Measurements from ENCODE around the gene ZNF213.
"Not testable (repeated sequence)": the region's sequence is repeated elsewhere in the genome, so short reads cannot be mapped to it uniquely, and the experiment has no call there.

ZNF213 gene

DNA sequence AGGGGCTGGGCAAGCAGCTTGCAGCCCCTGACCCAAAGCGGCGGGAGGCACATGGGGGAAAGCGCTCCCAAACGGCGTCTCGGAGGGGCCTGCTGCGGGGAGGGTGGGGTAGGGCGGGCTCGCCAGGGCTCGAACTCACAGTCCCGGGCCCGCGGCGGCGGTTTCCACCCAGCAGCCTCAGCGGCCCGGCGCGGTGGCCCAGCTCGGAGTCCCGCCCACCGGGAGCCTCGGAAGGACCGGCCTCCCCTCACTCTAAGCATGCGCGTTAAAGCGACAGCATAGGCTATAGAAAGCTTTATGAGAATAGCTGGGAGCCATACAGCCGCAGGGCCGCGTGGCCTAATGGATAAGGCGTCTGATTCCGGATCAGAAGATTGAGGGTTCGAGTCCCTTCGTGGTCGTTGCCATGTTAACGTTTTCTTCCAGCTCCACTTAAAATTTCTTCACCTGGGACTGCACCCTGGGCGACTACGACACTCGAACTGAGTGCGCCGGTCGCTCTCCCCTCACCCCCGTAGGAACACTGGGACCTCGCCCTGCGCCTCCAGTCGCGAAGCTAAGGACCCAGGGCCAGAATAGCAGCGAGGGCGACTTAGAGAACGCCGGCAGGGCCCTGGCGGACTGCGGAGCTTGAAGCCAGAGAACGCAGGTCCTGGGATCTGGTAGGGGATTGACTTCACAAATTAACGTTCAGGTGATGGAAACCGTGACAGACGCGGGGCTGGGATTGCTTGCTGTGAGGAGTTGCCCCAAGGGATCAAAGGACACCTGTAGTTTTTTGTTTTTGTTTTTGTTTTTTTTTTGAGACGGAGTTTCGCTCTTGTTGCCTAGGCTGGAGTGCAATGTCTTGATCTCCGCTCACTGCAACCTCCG, 15.8 kb downstream of the ZNF213 start:
- DNase-seq, result peak; percentile 98

DNA sequence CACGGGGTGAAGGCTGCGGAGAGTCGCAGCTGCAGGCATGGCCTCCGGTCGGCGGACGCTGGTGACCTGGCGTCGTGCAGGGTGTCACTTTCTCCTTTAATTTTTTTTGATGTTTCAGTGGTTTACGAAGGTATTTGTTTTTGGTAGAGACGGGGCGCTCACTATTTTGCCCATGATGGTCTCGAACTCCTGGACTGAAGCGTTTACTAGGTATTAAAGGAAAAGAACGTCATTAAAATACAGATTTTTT, 17.1 kb downstream of the ZNF213 start:
- no peak for DNase-seq

DNA sequence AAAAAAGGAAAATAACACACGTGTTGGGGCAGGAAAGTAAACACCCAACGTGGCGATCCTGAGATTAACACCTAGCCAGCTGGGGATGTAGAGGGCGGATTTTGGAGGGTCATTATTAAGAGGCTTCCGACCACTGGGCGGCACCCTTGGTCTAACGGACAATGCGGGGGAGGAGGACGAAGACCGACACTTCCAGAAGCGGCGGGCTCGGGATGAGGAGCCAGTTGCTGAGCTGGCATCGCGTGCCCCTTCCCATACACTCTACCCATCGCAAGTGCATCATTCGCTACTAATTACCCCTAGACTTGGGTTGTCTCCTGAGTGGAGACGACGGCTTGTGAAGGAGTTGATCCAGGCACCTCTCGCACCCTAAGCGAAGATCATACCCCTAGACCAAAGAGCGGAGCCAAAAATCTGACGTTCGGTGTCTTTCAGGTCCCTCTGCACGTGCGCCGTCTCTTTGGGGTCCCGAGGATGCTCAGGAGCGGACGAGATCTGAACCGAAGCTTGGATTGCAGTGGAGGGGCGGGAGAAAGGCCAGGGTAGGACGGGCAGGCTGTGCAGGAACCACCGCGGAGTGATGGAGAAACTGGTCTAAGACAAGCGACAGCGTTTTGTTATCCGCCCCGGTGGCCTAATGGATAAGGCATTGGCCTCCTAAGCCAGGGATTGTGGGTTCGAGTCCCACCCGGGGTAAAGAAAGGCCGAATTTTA, 17.6 kb downstream of the ZNF213 start:
- peak; percentile 96 for DNase-seq

DNA sequence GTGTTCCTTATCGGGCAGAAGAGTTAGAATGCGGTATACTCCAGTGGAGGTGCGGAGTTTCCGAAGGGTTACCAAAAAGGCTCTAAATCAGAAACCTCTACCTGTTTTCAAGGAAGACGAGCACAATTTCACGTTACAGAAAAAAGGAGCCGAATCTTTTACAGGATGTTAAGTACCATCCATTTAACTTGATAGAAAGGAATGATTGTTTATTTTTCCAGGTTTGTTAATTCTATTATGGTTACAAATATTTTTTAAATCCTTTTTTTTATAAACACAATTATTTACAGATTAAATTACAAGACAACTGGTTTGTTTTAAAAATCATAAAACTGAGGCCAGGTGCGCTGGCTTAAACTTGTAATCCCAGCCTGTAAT, 18.2 kb downstream of the ZNF213 start:
- no peak for DNase-seq

DNA sequence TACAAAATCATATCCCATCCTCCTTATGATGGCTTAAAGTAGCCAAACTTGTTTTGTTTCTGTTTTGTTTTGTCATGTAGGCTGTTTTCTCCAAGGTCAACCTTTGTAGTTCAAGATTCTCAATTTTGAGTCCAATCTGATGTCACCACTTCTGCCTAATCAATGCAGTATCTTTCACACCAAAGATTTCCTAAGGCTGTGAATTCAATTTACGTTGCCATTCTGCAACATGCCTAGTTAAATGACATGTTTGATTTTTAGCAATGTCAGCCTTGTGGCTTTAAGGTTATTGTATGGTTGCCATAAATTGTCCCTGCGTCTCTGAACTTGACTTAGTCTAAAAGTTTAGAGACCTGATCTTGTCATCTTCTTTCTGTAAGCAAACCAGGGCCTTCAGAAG, 20.4 kb downstream of the ZNF213 start:
- DNase-seq, result no peak

DNA sequence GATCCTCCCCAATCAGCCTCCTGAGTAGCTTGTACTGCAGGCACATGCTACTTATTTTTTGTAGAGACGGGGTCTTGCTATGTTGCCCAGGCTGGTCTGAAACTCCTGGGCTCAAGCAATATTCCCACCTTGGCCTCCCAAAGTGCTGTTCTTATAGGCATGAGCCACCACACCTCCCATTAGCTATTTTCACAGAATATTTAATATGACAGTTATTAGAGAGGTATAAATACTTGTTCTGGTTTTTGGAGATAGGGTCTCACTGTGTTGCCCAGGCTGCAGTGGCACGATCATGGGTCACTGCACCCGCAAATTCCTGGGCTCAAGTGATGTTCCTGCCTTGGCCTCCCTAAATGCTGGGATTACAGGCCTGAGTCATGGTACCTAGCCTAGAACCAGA, 21.1 kb downstream of the ZNF213 start:
- no peak for DNase-seq

DNA sequence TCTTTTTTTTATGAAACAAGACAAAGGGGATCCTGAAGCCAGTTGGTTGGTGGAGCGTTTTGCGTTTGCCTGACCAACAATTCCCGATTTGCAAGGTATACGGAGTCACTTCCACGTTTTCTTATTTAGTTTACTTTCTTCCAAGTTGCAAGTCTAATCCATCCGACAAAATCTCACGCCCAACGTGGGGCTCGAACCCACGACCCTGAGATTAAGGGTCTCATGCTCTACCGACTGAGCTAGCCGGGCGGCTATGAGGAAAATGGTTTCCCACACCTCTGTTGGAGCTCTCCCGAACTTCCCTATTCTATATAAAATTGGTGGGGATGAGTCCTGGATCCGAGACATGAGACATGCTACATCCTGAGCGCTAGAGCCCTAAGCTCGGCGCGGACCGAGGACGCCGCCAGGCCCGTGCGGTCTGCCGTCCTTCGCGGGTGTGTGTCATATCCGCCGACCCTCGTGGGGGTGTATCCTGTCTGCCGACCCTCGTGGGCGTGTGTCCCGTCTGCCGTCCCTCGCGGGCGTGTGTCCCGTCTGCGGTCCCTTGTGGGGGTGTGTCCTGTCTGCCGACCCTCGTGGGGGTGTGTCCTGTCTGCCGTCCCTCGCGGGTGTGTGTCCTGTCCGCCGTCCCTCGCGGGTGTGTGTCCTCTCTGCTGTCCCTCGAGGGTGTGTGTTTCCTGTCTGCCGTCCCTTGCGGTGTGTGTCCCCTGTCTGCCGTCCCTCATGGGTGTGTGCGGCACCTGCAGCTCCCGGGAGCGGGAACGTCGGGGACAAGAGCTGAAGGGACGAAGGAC, 22.6 kb downstream of the ZNF213 start:
- peak; percentile 90 for DNase-seq

DNA sequence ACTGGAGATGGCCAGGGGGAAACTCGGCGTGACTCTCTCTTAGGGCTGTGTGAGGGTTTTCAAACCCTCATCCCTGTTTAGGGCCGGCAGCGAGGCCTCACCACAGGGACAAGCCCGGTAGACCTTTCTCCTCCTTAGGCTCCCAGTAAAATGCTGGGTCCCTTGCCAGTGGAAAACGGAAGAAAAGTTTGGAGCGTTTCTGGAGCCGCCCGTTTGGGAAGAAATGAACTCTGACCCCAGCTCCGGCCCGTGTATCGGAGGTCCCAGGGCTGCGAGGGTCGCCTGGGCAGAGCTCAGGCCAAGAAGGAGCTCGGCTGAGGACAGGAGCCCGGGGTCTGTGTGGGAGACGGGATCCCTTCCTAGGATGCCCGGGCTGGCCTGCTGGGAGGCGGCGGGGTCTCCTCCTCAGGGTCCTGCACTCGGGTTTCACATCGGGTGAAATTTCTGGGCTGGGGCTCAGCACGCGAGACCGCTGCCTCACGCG, 23.2 kb downstream of the ZNF213 start:
- DNase-seq, result no peak

DNA sequence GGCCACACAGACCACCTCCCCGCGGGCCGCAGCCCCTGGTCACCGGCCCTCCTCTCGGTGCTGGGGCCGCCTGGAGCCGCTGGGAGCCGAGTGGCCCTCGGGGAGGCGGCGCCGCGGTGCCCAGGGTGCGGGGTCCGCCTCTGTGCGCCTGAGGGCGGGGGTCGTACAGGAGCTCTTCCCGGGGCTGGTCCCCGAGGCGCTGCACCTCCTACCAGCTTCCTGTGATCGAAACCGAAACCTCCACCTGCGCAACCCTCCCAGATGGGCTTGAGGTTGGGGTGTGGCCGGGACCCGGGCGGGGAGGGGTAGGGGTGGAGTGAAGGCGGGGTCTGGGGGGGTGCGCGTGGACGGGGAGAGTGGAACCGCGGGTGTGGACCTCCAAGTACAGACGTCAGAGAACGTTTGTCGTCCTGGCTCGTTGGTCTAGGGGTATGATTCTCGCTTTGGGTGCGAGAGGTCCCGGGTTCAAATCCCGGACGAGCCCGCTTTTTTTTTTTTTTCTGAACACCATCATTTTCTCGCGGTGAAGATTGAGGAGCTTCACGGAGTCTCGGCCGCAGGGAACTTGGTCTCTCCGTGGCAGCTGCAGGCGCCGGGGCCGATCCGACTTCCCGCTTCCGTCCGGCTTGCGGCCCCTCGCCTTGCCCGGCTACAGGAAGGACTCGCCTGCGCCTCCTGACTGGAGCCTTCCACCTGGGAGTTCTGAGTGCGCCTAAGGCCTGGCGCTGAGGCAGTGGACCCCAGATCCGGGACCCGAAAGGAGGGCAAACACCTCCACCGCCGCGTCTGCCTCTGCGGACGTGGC, 23.9 kb downstream of the ZNF213 start:
- peak; percentile 94 for DNase-seq

DNA sequence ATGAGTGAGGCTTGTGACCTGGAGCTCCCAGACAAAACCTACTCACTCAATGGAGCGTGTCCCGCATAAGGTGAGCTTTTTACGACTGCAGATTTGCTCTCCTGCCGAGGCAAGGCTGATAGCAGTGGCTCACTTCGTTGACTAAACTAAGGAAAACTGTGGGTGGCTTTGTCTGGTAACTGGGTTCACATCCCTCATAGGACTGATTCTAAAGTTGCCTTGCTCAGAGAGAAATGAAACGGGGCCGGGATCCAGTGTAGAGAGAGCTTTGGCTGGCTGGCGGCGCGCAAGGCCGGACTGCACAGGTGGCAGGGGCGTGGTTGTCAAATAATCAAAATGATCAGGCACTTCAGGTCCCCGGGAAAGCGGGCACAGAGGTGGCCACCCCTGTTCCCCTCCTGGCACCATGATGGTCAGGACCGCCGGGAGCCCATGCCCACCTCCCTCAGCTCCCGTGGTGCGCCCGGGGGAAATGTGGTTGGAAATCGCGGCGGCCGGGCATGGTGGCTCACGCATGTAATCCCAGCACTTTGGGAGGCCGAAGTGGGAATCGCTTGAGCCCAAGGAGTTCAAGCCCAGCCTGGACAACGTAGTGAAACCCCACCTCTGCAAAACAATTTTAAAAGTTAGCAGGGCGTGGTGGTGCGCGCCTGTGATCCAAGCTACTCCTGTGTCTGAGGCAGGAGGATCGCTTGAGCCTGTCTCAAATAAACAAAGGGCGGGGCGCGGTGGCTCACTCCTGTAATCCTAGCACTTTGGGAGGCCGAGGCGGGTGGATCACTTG, 26.6 kb downstream of the ZNF213 start:
- DNase-seq, result no peak

DNA sequence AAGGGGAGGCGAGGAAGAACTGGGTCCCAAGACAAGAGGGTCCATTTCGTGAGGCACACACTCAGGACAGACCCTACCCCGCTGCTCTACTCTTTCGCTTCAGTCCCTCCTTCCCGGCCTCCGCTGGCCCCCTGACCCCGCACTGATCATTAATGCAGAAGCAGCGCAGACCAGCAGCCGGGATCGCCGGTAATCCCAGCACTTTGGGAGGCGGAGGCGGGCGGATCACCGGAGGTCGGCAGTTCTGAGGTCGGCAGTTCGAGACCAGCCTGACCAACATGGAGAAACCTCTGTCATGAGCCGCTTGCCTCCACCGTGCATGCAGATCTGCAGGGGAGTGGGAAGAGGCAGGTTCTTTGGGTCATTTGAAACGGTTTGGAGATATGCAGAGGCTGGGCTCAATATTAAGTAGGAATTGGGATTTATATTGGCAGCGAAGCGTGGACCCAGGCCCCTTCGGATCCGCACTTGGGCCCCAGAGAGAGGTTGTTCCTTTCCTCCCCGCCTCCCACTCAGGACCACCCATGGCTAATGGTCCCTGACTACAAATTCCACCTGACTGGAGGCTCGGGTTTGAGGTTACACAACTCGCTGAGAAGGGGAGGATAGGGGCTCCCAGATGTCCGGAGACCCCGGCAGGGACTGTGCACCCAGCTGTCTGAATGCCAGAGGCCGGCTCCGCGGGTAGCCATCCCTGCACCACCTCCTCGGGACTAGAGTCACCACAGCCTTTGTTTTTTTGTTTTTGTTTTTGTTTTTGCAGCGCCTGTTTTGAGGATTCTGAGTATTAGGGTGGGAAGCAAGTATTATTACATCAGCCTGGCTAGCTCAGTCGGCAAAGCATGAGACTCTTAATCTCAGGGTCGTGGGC, 29.5 kb downstream of the ZNF213 start:
- DNase-seq, result no peak

DNA sequence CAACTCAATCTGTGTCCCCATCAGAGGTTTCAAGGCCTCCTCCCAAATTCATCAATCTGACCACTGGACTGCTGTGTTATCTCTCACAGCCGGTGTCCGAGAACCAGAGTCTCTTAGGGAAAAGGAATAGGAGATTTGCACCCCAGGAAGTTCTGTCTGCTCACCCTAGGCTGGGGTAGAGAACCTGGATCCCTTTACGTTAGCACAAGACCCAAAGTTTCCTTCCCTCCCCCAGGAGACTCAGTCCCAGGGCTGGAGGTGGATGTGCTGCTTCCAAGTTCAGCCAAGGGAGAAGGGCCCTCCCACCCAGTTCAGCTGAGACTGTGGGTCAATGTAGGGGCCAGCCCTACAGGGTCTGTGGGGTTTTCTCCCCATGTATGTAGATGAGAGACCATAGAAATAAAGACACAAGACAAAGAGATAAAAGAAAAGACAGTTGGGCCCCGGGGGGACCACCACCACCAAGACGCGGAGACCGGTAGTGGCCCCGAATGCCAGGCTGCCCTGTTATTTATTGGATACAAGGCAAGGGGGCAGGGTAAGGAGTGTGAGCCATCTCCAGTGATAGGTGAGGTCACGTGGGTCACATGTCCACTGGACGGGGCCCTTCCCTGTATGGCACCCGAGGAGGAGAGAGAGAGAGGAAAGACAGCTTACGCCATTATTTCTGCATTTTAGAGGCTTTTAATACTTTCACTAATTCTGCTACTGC, 30.4 kb downstream of the ZNF213 start:
- no peak for DNase-seq

DNA sequence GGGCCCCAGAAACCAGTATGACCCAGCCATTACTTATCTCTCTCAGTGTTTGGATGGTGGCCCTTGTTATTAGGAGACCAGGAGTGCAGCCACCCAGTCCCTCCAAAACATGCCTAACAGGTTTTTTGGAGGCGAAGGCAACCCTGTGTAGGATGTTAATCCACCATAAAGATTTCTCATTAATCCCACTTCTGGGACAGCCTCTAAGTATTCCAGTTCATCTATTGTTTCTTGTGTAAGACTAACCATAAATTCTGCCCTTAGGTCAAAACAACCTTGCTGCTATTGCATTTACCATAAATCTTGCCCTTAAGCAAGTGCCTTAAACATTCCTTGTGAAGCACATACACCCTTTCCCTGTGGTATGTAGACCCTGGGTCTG, 31.7 kb downstream of the ZNF213 start:
- no peak for DNase-seq

DNA sequence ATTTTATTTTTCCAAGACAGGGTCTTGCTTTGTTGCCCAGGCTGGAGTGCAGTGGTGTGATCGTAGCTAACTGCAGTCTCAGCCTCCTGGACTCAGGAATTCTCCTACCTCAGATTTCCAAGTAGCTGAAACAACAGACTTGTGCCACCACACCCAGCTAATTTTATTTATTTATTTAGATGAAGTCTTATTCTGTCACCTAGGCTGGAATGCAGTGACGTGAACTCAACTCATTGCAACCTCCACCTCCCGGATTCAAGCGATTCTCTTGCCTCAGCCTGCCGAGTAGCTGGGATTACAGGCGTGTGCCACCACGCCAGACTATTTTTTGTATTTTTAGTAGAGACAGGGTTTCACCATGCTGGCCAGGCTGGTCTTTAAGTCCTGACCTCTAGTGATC, 33.9 kb downstream of the ZNF213 start:
- DNase-seq, result not testable (repeated sequence)

DNA sequence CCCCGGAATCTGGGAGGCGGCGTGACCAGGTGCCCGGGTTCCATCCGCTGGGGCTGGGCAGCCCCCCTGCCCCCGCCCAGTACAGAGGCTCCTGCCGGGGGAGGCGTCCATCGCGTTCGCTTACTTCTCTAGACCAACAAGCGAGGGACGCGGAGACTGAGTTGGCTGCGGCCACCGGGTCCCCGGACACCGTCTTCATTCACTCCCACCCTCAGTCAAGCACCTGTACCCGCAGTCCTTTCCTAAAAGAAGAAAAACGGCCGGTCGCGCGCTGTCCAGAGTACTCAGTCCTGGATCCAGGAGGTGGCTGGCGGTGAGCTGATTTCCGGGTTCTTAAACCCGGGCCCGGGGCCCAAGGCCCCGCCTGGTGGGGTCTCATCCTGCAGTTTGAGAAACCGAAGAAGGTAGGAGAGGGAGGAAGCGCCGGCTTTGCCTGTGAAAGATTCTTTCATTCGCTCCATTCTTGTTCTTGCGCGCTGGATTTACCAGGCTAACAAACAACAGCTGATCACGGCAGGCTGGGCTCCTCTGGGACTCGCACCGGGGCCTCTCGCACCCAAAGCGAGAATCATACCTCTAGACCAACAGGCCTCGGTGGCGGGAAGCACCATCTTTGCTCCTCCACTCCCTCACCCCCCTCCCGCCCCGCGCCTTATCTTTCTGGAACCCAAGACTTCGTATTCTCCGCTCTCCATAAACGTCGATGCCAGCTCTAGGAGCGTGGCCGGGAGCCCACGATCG, 35.8 kb downstream of the ZNF213 start:
- DNase-seq, result peak; percentile 58

DNA sequence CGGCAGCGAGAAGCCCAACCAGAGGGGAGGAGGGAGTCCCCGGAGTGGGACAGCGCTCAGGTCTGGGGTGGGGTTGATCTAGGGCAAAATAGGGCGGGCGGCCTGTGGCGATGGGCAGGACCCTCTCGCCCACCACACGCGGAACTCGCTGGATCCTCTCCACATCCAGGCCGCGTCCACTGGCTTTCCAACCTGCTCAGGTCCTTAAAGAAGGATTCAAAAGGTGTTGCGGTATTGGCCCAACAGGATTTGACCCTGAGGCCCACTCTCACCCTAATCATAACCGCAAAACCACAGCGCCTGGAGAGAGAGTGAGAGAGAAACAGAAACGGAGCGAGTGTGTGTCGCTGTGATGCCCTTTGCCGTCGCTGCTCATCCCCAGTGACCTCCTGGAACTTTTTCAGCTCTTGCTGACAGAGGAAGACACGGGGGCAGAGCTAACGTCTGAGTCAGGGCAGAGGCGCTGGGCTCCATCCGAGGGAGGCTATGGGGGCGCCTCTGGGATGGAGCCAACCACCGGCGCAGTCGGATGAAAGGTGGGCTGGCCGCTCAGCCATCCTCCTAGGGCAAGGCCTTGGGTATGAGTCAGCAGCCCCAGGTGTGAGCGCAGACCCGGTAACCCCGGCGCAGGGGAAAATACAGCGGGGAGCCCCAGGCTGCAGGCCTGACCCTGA, 36.5 kb downstream of the ZNF213 start:
- peak; percentile 57 for DNase-seq

DNA sequence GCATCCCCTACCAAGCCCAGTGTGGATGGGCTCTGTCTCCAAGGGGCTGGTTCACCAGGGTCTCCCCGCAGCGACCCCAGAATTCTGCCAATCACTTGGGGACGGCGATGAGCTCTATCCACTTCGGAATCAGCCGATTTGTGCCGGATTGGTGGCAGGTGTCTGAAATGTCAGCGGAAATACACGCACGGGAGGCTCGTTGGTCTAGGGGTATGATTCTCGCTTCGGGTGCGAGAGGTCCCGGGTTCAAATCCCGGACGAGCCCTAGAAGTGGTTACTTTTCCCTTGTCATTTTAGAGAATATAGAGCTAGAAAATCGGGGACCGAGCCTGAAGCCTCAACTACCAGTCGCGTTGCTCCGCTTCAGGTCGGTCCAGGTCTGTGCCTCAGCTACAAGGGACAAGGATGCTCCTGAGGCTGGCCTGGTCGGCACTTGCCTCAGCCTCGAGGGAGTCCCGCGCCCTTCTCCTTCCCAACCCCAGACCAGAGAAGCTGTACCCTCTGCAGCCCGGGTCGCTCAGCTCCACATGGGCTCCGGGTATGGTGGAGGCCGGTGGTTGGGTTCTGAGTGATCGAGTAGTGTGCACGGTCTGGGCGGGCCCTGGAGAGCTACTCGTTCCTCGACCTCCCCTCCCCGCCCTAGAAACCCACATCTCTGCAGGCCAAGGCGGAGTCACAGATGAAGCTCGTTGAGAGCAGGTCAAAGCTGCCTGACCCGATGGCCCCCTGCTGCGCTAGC, 37.2 kb downstream of the ZNF213 start:
- DNase-seq, result peak; percentile 93

All from activated CD4-positive, alpha-beta T cell treated with anti-CD3 and anti-CD28 coated beads, Interleukin-10, Interleukin-2, amounts not matched to agents 100 ng/mL and 50 ng/mL, durations not matched to agents 16 hours and 8 hours (primary cell).